Stimulated activated CD8-positive, alpha-beta memory T cell treated with anti-CD3 and anti-CD28 coated beads, Interleukin-7, amount 100 ng/mL, for 4 hours (primary cell): Measurements from ENCODE around the gene ENDOV.
A peak's percentile ranks its signal among the peaks of the same experiment; 100 is the strongest.

Experiments
- DNase-seq, 2 donors: peaks; one replicate each; pipeline ENCODE4 v3.0.0-alpha.2; 2020; ENCODE audit warnings: low read depth in 2 of 2

Gene ENDOV

GRCh38 chr17:80468242-80468641 lies 53.3 kb downstream of the ENDOV start:
- DNase-seq: no peak

- no peak for DNase-seq
These were observed 54.0 kb downstream of the ENDOV start for GRCh38 chr17:80468781-80469493.

GRCh38 chr17:80469667-80470066 lies 54.7 kb downstream of the ENDOV start:
- no peak for DNase-seq

GRCh38 chr17:80470603-80471002 lies 55.6 kb downstream of the ENDOV start:
- no peak for DNase-seq

DNA sequence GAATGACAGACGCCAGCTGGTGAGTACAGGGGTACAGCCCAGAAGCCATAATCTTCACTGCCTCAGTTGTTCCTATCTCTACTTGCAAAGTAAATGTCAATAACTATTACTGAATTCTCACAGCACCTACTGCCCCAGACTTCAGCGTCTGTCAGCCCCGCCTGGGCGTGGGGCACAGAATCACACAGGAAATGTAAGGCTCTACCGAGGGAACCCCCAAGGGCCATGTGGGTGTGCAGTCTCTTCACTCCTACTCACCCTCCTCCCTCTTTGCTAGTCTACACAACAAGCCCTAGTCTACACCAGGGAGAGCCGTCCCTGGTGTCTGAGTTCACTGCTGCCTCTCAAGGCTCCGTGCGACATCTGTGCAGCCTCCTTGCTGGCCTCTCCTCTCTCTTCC lies 57.0 kb downstream of the ENDOV start:
- peak; percentile 16 to 39 for DNase-seq

GRCh38 chr17:80472996-80473395 lies 58.0 kb downstream of the ENDOV start:
- DNase-seq: no peak

- no peak for DNase-seq
These were observed 58.7 kb downstream of the ENDOV start for GRCh38 chr17:80473701-80474100.

GRCh38 chr17:80474231-80474960 lies 59.4 kb downstream of the ENDOV start:
- DNase-seq: no peak

DNA sequence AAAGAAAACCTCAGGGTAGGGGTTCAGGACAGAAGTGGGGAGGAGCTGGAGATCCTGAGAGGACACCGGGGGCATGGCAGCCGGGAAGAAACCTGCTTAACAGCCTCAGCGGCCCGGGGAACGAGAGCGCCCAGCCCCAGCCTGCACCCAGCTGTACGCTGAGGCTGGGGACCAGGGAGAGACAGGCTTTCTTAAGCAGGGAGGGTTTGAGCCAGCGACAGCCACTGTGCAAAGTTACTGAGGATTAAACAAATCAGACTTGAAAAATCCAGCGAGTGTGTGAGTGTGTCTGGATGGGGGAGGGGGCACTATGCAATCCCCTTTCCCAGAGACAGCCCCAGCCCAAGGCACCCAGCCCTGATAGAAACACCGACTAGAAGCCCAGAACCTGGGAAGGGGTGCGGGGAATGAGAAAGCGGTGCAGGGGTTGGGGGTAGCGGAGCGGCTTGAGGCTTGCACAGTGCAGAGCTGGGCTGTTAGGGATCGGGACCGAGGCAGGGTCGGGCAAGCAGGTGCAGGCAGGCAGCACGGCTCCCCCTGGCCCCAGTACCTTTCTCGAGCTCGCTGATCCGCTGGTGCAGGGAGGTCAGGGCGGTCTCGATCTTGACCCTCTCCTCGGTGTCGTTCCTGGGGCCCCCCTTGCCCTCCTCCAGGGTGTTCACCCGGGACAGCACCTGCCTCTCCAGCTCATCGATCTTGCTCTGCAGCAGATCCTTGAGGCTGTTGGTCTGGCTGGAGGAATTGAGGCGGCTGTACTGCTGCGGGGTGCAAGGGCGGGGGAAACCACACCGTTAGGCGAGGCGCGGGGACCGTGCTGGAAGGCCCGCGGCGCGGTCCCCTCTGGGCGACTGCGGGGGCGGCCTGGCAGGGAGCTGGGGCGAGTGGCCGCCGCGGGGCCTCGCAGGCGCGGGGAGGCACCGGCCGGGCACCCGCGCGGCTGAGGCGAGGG lies 60.3 kb downstream of the ENDOV start:
- DNase-seq: no peak

- DNase-seq: no peak
These were observed 61.2 kb downstream of the ENDOV start, which contains the start of gene NPTX1 for GRCh38 chr17:80475910-80476876. TSS of gene NPTX1 (minus strand) at chr17:80476607. CDS start at chr17:80476446, 161 bp downstream.

DNA sequence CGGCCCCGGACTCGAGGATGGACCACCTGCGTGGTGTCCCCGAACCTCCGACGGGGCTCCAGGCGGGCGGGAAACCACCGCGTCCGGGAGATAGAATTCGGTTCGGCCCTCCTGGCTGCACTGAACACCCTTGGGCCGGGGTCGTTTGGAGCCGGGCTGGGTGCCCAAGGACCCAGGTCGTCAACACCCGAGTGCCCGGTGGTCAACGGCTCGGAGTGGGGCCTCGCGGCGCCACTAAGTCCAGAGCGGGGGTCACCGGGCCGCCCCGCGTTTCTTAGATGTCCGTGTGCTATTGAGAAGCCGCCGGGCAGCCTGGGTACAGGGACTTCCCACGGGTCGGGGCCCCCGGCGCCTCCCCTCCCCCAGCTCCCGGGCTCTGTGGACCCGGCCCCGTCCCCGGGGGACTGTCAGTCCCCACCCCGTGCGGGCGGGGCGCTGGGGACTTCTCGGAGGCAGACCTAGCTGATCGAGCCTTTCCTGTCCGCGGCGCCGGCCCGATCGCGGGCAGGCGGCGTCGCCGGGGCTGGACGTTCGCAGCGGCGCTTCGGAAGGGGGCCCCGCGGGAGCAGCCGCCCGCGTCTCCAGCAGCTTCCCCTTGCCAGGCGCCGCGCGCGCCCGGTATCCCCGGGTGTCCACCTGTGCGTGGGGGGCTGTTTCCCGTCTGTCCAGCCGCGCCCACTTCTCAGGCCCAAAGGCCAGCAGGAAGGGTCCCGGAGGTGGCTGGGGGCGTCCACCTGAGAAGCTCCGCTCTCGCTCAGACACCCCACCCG lies 62.1 kb downstream of the ENDOV start:
- no peak for DNase-seq

GRCh38 chr17:80477647-80478478 lies 62.9 kb downstream of the ENDOV start:
- DNase-seq: no peak

DNA sequence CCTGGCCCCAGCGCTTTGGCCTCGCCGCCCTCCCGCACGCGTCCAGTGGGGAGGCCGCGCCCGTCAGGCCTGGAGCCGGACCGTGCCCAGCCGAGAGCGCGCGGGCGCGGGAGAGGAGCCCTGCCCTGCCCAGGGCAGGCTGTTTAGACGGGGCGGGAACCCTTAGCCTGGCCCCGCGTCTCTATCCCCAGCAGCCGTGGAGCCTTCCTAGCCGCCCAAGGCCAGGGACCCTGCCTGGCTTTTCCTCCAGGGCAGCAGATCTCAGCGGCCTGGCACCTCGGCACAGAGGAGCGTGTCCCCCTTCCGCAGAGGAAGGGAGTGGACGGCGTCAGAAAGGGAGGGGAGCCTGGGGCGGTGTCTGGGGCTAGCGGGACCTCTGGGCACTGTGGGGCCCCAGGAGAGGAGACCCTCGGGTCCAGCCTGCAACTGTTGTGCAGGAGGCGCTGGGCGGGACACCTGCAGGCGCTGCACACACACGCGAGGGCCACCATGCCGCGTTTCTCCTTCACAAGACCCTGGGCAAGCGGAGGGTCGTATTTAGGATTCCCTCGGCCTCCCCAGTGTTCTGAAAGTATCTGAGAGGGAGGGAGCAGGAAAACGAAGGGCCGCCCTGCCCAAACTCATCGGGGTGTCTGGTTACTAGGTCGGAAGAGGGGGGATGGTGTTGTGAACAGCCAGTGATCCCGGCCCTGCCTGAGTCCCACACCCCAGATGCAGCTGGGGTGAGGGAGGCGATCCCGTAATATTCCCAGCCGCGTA lies 63.7 kb downstream of the ENDOV start:
- no peak for DNase-seq

DNA sequence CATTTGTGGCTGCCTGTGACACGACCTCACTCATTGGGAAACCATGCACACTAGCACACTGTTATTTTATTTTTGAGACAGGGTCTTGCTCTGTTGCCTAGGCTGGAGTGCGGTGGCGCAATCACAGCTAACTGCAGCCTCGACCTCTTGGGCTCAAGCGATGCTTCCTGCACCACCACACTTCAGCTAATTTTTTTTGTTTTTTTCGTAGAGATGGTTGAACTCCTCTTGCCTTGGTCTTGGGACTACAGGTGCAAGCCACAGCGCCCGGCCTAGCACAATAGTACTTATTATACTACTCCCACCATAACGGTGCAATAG lies 64.2 kb downstream of the ENDOV start:
- DNase-seq: no peak

DNA sequence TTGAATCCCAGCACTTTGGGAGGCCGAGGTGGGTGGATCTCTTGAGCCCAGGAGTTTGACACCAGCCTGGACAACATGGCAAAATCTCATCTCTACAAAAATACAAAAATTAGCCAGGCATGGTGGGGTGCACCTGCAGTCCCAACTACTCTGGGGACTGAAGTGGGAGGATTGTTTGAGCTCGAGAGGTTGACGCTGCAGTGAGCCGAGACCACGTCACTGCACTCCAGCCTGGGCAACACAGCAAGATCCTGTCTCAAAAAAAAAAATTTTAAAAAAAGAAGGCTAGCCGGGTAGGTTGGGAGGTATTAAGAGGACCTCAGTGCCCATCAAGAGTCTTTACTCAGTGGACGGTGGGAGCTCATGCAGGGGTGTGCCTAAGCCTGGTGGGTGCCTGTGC lies 65.3 kb downstream of the ENDOV start:
- no peak for DNase-seq

DNA sequence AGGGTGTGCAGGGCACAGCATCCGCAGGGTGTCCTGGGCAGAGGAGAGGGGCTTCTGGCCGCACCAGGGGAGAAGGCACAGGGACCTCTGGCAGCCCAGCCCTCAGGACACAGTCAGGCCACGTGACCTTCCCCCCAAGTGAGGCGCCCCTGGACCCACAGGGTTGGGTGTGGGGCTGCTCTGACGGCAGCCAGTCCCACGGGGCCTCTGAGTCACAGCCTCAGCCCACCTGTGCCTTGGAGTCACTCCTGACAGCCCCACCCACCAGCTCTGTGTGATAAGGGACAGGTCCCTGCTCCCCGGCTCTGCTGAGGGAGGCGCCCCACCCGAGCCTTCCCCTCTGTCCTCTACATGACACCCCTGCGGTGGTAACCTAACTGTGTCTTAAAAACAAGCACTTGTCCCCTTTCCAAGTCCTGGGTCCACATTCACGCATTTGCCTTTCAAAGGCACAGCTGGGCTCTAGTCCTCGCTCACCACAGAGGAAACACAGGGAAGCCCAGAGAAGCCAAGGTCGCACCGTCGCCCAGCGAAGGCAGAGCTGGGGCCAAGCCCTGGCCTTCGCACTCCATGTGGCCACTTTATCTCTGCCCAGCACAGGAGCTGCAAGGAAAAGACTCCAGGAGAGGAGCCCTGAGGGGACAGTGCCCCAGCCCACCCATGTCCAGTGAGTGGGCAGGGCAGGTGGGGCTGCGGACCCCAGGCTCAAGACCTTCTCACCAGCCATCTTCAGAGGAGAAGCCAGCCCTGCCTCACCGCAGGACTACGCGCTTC lies 66.5 kb downstream of the ENDOV start:
- DNase-seq: no peak

GRCh38 chr17:80482058-80482318 lies 67.0 kb downstream of the ENDOV start:
- no peak for DNase-seq
